HG03469 (cell line): ENCODE data around the gene CTTNBP2.

Experiments
- ATAC-seq: cut with Tn5 transposase; IDR thresholded peaks from one replicate; pipeline ENCODE4 v1.9.1; 2021; ENCODE audit warnings: mild to moderate bottlenecking, moderate library complexity, moderate number of reproducible peaks; ENCODE audit not compliant: unreplicated experiment

Gene CTTNBP2

DNA sequence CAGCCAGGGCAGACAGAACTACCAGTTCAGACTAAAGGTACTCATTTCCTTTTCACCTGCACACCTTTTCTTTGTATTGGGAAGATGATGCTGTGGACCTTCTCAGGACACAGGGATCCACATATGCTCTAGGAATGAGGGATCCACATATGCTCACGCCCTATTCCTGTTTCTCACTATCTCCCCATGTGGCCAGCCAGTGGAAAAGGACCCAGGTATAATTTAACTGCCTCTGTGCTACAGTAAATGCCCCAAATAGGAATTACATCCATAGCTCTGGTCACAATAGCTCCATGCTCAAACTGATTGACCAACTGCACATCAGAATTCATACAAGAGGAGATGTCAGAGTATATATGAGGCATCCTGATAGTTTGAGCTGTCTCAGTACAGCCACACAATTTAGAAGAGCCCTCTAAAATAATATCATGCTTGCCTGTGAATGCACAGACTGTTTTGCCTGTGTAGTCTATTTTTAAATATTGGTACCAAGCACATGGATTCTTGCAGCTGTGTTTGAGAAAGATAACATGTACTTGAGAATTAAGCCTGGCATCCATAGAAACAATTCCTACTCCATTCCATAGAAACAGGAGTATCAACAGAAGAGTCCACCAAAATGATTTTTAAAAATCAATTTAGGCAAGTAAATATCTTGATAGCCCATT lies 43.7 kb downstream of the CTTNBP2 start:
- ATAC-seq, result no peak

DNA sequence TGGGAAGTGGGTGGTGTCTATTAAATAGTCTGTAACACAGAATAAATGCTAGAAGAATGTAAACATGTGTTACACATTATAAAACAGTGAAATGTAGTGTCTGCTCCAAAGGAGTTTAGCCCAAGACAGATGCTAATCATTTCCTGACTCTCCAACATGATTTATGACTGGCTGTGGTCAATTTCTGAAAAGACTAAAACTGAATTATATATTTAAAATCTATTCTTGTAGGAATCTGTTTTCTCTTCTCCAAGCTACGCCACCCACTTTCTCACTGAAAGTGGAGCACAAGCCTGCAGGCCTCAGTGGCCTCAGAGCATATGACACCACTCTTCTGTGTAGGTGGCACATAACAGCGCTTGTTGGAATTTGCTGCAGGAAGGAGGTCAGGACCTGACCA lies 44.4 kb downstream of the CTTNBP2 start:
- no peak for ATAC-seq

DNA sequence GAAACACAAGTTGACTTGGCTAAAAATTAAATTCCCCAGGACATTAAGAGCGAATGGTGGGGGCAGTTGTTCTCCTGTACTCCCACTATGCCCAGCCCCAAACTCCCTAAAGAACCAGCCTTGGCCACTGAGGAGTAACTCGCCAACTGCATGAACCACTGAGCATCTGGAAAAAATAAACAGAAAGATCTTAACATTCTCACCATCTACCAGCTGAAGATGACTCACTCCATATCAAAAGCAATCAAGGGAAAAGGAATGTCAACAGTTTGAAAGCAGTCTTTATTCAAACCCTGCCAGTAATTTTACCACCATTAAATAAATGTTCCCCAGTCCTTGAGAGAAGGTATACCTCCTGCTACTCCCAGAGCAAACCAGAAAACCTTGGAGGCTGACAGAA lies 45.4 kb downstream of the CTTNBP2 start:
- ATAC-seq, result no peak

DNA sequence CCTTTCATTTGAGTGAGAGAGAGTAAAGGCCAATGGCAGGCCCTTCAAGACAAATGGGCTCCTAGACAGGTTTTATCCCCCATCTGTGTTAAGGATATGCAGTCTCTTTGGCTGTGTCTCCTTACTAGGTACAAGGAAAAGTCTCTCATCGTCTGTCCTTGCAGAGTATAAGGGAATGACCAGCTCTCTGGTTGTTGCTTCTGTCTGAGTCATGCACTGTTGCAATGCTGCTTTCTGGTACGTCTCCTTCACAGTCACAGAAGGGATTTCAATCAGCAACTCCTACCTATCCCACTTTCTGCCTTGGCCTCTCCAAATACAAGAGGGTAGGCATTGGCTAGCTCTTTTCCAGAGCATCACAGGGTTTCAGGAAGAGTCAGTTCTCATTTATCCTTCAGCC lies 48.1 kb downstream of the CTTNBP2 start:
- ATAC-seq, result no peak

DNA sequence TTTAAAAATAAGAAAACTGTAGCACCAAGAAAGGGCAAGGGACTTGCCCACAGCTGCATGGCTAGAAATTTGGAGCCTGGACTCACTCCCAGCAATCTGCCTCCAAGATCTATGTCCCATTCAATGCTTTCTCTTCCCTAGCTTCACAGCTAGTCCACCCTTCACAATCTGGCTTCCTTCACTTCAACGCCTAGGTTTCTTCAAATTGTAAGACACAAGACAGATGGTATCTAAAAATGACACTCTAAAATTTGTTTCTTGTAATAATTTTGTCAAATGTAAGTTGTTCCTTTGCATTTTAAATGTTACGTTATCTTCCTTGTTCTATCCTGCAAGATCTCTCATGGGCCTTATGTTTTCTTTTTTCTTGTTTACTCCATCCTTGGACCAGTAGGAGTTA lies 48.6 kb downstream of the CTTNBP2 start:
- no peak for ATAC-seq

DNA sequence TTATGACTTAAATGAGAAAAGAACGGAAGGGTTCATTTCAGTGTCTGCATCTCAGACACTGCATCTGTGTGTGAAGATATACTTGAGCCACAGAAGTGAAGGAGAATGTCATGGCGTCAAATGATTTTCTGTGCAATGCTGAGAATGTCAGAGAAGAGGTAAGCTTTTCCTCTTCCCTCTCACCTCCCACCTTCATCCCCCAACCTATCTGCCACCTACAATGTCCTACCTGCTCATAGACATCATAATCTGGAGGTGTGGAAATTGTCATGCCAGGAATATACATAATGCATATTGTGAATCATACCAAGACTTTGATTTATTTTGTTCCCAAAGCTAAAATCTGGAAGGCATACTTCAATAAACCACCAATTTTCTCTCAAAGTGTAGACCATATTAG lies 53.7 kb downstream of the CTTNBP2 start:
- no peak for ATAC-seq

DNA sequence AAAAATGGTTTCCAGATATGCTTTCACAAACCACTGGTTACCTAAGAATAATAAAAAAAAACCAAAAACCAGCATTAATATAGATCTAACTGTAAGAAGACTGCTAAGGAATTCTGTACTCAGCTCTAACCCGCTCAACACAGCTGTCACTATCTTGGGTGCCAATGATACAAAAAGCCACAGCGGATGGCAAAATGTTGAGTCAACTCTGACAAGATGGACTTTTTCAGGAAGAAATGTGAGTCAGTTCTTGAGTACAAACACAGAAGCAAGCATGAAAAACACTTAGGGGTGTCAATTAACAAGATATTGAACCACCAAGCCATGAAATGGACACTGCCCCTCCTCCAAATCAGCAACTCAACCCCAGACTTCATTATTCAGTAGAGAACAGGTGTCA lies 55.0 kb downstream of the CTTNBP2 start:
- ATAC-seq, result no peak

DNA sequence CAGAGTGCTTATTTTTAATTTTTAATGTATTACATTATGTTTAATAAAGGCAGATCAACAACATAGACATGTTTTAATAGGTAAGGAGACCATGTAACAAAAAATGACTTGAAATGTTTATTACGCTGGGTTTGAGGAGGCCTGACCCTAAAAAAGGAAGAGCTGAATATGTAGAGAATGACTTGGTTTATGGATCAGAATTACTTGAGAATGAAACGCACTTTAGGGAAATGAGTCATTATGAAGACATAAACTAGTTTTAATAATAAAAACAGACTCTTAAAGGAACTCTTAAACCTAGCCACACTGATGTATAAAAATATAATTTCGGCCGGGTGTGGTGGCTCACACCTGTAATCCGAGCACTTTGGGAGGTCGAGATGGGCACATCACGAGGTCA lies 56.5 kb downstream of the CTTNBP2 start:
- no peak for ATAC-seq

DNA sequence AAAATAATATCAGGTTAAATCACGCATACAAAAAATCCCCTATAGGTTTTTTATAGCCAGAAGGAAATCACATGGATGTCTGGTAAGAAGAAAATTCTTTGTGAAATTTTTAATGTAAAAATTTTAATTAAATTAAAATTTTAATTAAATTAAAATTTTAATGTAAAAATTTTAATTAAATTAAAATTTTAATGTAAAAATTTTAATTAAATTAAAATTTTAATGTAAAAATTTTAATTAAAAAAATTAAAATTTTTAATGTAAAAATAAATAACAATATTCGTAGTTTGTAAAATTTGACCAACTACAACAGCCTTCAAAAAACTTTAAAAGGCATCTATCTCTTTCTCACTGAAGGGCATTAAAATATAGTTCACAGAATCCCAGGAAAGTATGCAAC lies 61.5 kb downstream of the CTTNBP2 start:
- no peak for ATAC-seq

DNA sequence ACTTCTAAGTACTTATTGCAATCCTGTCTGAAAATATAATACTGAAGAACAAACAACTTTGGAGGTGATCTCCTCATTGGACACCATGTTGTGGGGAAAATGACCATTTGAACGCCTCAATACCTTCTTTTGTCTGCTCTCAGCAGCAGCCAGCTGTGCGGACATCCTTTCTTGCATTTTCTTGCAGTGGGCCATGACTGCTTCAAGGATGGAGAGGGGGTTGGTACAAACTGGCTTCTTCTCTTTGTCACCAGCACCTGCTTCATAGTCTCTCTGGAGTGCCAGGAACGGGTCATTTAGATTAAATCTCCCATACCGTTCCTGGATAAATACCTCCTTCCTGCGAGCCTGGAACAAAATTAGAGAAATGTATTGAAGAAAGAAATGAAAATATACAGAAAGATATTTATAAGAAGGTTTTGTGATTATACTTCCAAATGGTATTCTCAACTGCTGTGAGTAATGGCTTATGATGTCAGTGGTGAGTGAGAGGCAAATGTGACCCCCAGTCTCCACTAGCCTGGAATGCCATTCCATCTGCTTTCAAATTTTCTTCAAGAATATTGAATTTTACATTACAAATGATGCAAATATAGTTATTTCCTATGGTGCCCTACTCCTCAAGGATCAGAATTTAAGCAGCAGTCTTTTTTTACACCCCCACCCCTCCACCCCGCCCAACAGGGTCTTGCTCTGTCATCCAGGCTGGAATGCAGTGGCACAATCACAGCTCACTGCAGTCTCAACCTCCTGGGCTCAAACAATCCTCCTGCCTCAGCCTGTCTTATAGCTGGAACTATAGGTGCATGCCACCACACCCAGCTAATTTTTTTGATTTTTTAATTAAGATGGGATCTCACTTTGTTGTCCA lies 62.4 kb downstream of the CTTNBP2 start:
- ATAC-seq, result no peak

DNA sequence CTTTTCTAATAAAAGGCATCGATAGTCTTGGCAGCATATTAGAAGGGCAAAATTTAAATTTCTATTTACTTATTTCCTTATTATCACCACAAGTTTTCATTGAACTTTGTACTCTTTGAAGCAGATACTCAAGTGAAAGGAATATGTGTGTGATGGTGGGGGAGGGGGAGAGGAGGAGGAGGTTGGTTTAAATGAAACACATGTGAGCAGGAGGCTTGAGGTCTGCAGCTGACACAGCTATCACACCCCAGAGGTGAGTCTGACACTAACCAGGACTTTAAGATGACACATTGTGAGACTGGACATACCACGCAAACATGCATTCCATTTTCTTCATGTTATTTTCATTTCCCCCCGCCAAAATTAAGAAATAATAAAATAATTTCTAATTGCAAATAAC lies 63.3 kb downstream of the CTTNBP2 start:
- no peak for ATAC-seq

DNA sequence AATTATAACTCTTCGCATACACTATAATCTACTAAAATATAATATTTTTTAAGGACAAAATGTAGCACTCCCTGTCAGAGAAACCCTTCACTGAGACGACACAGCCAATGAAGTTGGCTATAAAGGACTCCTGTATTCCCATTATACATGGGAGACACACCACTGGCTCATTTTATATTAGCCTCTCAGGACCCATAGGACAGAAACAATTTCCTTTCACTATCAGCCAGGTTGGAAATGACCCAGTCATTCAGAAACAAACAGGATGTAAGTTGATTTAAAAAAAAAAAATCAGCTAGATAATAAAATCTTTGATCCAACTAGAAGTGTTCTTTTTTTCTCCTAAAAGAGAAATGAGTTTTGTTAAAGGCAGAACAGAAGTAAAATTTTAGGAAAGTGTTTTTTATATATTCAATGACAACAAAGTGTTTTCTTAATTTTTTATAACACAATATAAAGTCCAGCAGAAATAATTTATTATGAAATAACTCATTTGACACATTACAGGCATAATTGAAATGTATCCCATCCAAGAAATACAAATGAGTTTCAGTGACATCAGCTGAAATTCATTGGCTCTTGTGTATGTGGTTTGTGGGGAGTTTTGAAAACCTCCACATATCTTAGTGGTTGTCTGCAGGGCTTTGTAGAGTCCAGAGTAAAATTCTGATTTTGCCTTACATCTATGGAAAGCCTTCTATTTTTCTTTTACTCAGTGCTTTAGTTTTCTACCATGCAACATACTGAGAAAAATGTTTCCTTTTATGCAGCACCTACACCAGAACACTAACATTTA lies 64.1 kb downstream of the CTTNBP2 start:
- ATAC-seq, result no peak

DNA sequence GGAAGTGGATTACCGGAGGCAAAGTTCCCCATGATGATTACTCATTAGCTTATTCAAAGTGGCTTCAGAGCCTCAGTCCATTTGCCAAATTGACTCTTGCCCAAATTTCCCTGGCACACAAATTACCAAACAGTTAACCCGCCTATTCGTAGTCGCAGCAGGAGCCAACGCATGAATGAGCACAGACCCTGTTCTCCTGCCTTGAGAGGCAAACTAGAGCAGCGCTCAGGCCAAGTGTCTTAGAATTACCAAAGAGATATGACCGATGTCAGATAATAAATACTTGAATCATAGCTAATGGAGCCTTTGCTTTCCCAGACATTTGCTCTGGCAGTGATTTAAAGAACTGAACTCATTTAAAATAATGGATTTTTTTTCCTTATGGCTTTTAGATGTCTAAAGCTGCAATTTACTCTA lies 64.9 kb downstream of the CTTNBP2 start:
- no peak for ATAC-seq

DNA sequence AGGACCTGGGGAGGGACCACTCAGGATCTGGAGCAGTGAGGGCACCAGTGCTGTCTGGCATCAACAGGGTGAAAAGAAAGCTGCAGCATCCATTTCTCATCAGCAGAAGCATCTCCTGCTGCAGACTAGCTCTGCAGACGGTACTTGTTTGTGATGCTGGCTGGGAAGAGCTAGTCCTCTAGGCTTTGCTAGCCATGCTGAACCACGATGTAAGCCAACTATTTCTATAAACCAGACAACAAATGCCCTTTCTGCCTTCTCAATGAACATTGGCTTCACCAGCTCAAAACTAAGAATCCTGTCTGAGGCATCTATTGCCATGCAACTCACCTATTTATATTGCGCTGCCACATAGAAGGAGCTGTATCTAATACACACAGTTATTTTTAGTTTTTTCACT lies 65.6 kb downstream of the CTTNBP2 start:
- no peak for ATAC-seq

DNA sequence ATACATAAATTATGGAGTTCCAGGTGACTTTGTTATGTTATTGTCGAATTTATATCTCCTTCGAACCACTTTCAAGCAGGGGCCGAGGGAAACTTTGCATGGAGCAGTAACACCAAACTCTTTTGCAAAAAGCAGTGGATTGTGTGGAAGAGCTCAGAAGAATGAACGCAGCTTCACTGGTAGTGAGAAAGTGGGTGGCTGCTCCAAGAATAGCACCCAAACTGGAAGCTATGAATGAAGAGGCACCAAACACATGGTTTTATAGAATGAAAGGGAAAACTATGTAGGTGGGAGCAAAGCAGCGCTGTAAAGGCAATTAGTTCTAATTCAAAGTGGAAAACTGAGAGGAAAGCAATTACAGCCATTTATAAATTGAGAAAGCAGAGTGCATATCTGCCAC lies 67.2 kb downstream of the CTTNBP2 start:
- ATAC-seq, result no peak

DNA sequence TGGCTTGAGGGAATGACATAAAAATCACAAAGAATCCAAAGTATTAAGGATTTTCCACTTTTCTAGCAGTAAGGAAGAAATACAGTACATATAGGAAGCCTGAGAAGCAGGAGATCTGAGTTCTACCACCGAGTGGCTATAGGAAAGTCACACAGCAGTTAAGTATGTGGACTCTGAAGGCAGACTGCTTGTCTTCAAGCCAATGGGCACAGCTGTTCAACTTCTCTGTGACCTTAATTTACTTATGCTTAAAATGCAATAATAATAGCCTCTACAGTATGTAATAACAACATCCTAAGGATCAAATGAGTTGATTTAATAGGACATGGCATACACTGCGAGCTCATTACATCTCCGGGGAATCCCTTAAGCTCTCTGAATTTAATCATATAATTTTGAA lies 68.0 kb downstream of the CTTNBP2 start:
- no peak for ATAC-seq

DNA sequence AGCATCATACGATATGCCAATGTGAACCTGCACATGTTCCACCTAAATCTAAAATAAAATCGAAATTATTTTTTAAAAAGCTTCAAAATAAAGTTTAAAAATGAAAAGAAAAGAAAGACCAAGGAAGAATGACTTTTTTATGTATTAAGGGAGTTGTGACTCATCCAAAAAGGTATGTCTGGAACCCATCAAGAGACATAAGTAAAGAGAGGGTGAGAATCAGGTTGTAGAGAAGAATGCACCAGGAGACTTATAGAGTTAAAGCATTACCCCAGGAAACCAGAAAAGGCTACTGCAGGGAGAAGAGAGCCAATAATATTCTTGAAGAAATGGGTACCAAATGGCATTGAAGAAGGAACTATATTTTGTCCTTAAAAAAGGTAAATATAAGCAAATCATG lies 69.8 kb downstream of the CTTNBP2 start:
- ATAC-seq, result no peak

DNA sequence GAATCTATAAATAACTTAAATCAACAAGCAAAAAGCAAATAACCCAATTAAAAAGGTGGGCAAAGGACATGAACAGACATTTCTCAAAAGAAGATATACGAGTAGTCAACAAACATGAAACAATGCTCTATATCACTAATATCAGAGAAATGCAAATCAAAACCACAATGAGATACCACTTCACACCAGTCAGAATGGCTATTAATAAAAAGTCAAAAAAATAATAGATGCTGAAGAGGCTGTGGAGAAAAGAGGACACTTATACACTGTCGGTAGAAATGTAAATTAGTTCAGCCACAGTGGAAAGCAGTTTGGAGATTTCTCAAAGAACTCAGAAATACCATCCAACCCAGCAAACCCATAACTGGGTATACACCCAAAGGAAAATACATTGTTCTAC lies 70.6 kb downstream of the CTTNBP2 start:
- no peak for ATAC-seq

DNA sequence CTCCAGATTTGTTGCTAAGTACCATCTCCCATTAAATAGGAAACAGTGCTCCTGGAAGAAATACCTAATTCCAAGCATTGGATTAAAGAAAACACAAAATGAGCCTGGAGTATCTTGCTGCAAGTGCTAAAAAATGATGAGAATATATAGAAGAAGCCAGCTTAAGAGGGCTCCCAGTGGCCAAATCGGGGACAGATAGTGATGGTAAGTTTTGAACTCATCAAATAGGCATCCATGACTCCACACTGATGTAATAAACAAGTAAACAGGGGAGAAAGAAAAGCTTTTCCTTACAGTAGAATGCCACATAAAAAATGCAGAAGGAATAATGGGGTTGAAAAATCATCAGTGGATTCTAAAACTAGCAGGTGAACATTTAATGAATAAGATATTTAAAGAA lies 72.4 kb downstream of the CTTNBP2 start:
- no peak for ATAC-seq

DNA sequence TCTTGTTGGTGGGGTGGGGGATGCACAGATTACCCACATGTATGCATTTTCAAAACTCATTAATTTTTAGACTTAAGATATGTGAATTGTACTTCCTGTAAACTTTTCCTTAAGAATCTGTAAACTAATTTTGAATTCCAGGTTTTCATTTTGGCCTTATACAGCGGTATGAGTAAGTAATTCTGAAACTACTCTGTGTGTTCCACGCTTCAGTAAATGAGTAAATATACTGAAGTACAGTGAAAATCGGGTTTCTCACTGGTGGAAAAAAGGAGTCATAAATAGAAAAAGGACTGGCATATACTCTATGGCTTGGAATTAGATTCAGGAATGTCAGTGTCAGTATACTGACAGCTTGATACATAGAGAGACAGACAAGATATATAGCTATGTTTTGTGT lies 72.8 kb downstream of the CTTNBP2 start:
- no peak for ATAC-seq

DNA sequence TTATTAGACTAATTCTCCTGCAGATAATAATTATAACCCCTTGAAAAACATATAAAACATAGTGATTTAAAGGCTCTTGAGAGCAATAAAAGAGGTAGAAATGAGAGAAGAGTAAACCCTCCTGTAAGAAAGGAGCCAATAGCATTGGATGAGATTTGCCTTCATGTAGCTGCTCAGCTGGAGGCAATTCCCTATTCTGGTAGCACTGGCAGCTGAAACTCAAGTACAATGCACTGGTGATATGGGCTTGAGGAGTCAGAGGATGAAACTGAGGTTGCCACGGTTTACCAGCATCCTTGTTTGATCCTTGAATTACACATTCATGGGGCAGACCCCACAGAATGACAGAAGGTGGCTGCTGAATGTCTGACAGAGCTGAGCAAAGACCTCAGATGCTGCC lies 76.4 kb downstream of the CTTNBP2 start:
- no peak for ATAC-seq

DNA sequence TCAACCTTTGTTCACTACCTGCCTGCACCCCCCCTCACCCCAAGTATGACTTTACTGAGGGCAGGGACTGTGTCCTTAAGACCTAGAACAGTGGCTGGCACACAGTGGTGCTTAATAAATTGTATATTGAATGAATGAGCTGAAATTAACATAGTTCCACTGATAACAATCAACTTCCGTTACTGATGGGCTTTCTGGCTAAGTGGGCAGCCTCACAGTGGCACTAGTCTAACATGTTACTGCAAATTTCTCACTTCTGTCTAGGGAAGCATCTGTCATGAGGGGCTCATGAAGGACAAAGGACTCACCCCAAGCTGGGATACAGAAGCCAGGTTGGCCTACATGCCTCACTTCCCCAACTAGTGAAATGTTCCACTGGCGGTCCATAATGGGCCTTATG lies 79.3 kb downstream of the CTTNBP2 start:
- ATAC-seq, result no peak
